Measurements from ENCODE around the gene HCFC1. TPM values are rescaled to one million over a fixed set of nuclear protein-coding genes. Genes with fewer than 3 reads are reported as not detected.

Gene HCFC1
- total and polyA plus RNA-seq, 2 of the 8 experiments (the other 6 are each of a cell fraction or from before 2014, with no cell fraction given), result 24.9 to 117 TPM

DNA sequence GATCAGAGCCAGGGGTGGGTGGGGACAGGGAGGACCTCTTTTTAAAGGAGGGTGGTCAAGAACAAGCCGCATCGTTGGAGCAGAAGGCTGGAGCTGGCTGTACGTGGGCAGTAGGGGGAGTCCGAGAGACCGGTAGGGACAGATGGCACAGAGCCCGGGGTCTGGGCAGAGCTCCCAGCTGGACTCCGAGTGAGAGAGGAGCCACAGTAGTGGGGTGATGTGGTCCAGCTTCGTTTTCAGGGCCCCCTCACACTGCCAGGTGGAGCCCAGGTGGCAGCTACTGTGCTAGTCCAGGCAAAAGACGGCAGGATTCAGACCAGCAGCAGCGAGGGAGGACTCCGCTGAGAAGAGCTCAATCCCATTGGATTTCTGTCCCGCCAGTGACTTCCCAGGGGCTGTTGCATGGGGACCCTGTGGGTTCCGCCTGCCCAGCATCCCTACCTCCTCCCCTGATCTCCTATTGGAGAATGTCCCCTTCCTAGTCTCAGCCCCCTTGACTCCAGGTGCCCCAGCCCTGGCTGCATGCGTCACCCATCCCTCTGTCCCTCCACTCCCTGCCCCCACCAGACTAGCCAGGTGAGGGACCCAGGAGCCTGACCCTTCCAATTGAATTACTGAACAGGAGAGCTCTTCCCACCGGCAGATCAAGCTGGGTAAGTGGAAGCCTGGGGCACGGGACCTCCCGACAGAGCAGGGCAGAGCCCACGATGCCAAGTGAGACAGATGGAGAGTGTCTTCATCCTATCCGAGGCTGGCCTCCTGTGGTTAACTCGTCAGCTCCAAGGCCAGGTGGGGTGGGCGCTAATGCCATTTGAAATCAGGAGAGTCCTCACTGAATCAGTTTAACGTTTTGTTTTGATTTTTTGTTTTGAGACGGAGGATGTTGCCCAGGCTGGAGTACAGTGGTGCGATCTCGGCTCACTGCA lies 48.4 kb downstream of the HCFC1 start:
- Histone ChIP-seq H3K4me2 (ENCODE audit: insufficient read depth in 1 of 2, low read depth in 2 of 2, low read length in 2 of 2) (no peak overlapping the region; a peak in 1 of 4 replicates), H3K9me3 (ENCODE audit: insufficient read depth in 2 of 2, low read depth in 1 of 2, low read length in 1 of 2) (no peaks in the 10 kb centered on the region), H2AFZ (ENCODE audit: low read length) (no peak overlapping the region), H2BK12ac (ENCODE audit: low read depth, low read length) (no peak overlapping the region), H4K20me1 (replicated peaks in 1 of 2; ENCODE audit: control insufficient read depth in 1 of 2, insufficient read depth in 2 of 2, low read length in 2 of 2) (peaks cover 0 to 2% of the 10 kb centered on the region in 2 experiments), H3K9ac (replicated peaks in 1 of 4; ENCODE audit: extremely low read depth in 1 of 4, low read depth in 3 of 4, low read length in 3 of 4) (no peak overlapping the region), H2AK5ac (ENCODE audit: low read depth, low read length) (no peak overlapping the region), H3K27me3 (replicated peaks in 1 of 4; ENCODE audit: control insufficient read depth in 3 of 4, extremely low read depth in 1 of 4, insufficient read depth in 3 of 4, low read length in 3 of 4) (no peaks in the 10 kb centered on the region), H3K27ac (ENCODE audit: low read depth, low read length) (no peak overlapping the region), H3K36me3 (ENCODE audit: control insufficient read depth in 2 of 4, insufficient read depth in 4 of 4, low read length in 3 of 4) (0 out of 8 replicates have a peak, but pooled peaks cover 0 to 2% (median 0%) of the 10 kb centered on the region in 4 experiments), H3K14ac (ENCODE audit: insufficient read length) (no peak overlapping the region), H3K79me1 (ENCODE audit: low read depth, low read length) (no peaks in the 10 kb centered on the region; the same call in 1 of the 2 replicates), H3K4ac (replicated peaks; ENCODE audit: insufficient read length, low read depth, low read length) (no peak overlapping the region), H3K23ac (ENCODE audit: insufficient read length) (no peak overlapping the region), H3K23me2 (ENCODE audit: low read depth, low read length) (peaks cover 15% of the 10 kb centered on the region; the same call in 1 of the 2 replicates), H3K4me1 (replicated peaks in 1 of 4; ENCODE audit: control insufficient read depth in 3 of 4, insufficient read depth in 4 of 4, low read length in 3 of 4) (peaks cover 3 to 16% (median 12%) of the 10 kb centered on the region in 4 experiments), H4K5ac (ENCODE audit: insufficient read length, low read depth, low read length) (no peak overlapping the region), H2BK5ac (ENCODE audit: low read depth, low read length) (no peak overlapping the region), H3K79me2 (ENCODE audit: control insufficient read depth in 1 of 2, insufficient read depth in 2 of 2, low read length in 2 of 2) (peaks cover 0 to 3% of the 10 kb centered on the region in 2 experiments; a peak in 1 of 4 replicates), H2BK15ac (ENCODE audit: low read length) (no peak overlapping the region), H2BK20ac (ENCODE audit: low read length) (no peak overlapping the region), H4K91ac (replicated peaks; ENCODE audit: insufficient read length, low read length) (no peak overlapping the region), H3K4me3 (ENCODE audit: extremely low read depth in 1 of 4, insufficient read depth in 2 of 4, low read depth in 3 of 4, low read length in 4 of 4) (no peak overlapping the region), H3K18ac (ENCODE audit: extremely low read depth, low read length) (no peak overlapping the region; the same call in 1 of the 2 replicates), H3K56ac (replicated peaks; ENCODE audit: insufficient read length, low read depth, low read length) (no peak overlapping the region), H4K8ac (ENCODE audit: extremely low read depth, insufficient read depth, low read length) (no peak overlapping the region; the same call in 1 of the 2 replicates), H2BK120ac (replicated peaks; ENCODE audit: low read depth, low read length) (no peak overlapping the region)
- peak in 1 of 2 experiments; percentile 23; a peak in 1 of 4 replicates for TF ChIP-seq RAD21 (IDR thresholded peaks at IDR 0.05 in 1 of 2, conservative IDR thresholded peaks at IDR 0.05 in 1 of 2; ENCODE audit: low read depth in 2 of 2, low read length in 2 of 2)
- TF ChIP-seq CTCF (IDR thresholded peaks at IDR 0.05; ENCODE audit: control extremely low read depth in 1 of 3, insufficient read depth in 1 of 3, low read depth in 1 of 3, low read length in 3 of 3), result peak in 2 of 3 experiments; percentile 21 to 22; a peak in 2 of 4 replicates
- TF ChIP-seq CBX8 (IDR thresholded peaks at IDR 0.05; ENCODE audit: borderline replicate concordance, low read depth, low read length), result no peak
- DNase-seq (ENCODE audit: low read depth in 1 of 2, low spot score in 2 of 2) (no peak), FAIRE-seq (no peak)
- ChIA-PET CTCF (ENCODE audit: partially characterized antibody) (interaction anchor here (0.8 to 19.6 kb wide), 17 partner anchors 9 to 486 kb away, joined by 3 to 272 read pairs (median 4); partner anchors contain the start of genes DNASE1L1 and RENBP), POLR2A (ENCODE audit: partially characterized antibody) (interaction anchor here (0.8 to 14.9 kb wide), 10 partner anchors 11 to 48 kb away, joined by 3 to 231 read pairs (median 4); partner anchors contain the start of genes AVPR2, HCFC1, NAA10 and RENBP)
- 86% methylated on average over 20 of the region's 25 CpGs; no CpG with 5 or more reads in 1 of the 2 experiments for WGBS, 2 experiments (ENCODE audit: extremely low coverage in 1 of 2, insufficient coverage in 1 of 2, insufficient read length in 1 of 2, insufficient replicate concordance in 2 of 2, low coverage in 1 of 2, low lambda C conversion rate in 2 of 2, missing lambda C conversion rate in 1 of 2)
